ENCODE results near the gene SLC7A1. TPM values are rescaled to one million over a fixed set of nuclear protein-coding genes. Genes with fewer than 3 reads are reported as not detected.

Gene SLC7A1
- total RNA-seq, 1 experiment from 2014 or later = 84.5 TPM

GRCh38 chr13:29481603-29482002 lies 113.9 kb downstream of the SLC7A1 start:
- no peak for TF ChIP-seq STAT6 (CRISPR knock-in tag; conservative IDR thresholded peaks at IDR 0.05; ENCODE audit: low read depth)
- TF ChIP-seq ZNF671 (CRISPR knock-in tag; IDR thresholded peaks at IDR 0.05) = no peak
- no peak for TF ChIP-seq FOXK1 (CRISPR knock-in tag; IDR thresholded peaks at IDR 0.05)
- TF ChIP-seq ATF1 (CRISPR knock-in tag; IDR thresholded peaks at IDR 0.05) = no peak
- TF ChIP-seq RORB (CRISPR knock-in tag; IDR thresholded peaks at IDR 0.05) = no peak
- no peak for TF ChIP-seq NFE2L1 (CRISPR knock-in tag; IDR thresholded peaks at IDR 0.05)
- TF ChIP-seq EMX1 (CRISPR knock-in tag; IDR thresholded peaks at IDR 0.05) = no peak
- TF ChIP-seq E2F4 (CRISPR knock-in tag; IDR thresholded peaks at IDR 0.05; ENCODE audit: borderline replicate concordance, low read depth) = no peak
- TF ChIP-seq ZNF423 (CRISPR knock-in tag; IDR thresholded peaks at IDR 0.05) = no peak
- no peak for TF ChIP-seq ZNF232 (CRISPR knock-in tag; IDR thresholded peaks at IDR 0.05)
- TF ChIP-seq CBFB (CRISPR knock-in tag; IDR thresholded peaks at IDR 0.05; ENCODE audit: low read depth) = no peak
- no peak for TF ChIP-seq OVOL2 (CRISPR knock-in tag; IDR thresholded peaks at IDR 0.05; ENCODE audit: borderline replicate concordance)
- TF ChIP-seq CREB1 (CRISPR knock-in tag; IDR thresholded peaks at IDR 0.05) = no peak
- TF ChIP-seq, protein P1, sequence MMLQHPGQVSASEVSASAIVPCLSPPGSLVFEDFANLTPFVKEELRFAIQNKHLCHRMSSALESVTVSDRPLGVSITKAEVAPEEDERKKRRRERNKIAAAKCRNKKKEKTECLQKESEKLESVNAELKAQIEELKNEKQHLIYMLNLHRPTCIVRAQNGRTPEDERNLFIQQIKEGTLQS (CRISPR knock-in tag; conservative IDR thresholded peaks at IDR 0.05) = no peak
- TF ChIP-seq, protein P2, sequence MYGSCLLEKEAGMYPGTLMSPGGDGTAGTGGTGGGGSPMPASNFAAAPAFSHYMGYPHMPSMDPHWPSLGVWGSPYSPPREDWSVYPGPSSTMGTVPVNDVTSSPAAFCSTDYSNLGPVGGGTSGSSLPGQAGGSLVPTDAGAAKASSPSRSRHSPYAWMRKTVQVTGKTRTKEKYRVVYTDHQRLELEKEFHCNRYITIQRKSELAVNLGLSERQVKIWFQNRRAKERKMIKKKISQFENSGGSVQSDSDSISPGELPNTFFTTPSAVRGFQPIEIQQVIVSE (CRISPR knock-in tag; IDR thresholded peaks at IDR 0.05; ENCODE audit: borderline replicate concordance) = no peak
- POLR2A ChIA-PET = no interaction called here
- no peak for DNase-seq (ENCODE audit: low spot score)
- H3K36me3 Mint-ChIP-seq = no peaks in the 10 kb centered on the region
- H3K27me3 Mint-ChIP-seq (ENCODE audit: low read depth) = no peaks in the 10 kb centered on the region
- H3K4me3 Mint-ChIP-seq = no peak overlapping the region
- H3K4me1 Mint-ChIP-seq = peaks cover 27% of the 10 kb centered on the region
- H3K9me3 Mint-ChIP-seq = no peaks in the 10 kb centered on the region
- no peak for ATAC-seq
- CTCF ChIA-PET = interaction anchor here (1.2 kb wide), 1 partner anchor 10 kb away, joined by 3 read pairs; no protein-coding TSS in a partner anchor
- no peak overlapping the region; the same call in 1 of the 2 replicates for H3K27ac Mint-ChIP-seq

GRCh38 chr13:29480893-29481525 lies 114.5 kb downstream of the SLC7A1 start:
- POLR2A ChIA-PET = no interaction called here
- CTCF ChIA-PET = interaction anchor here (1.2 kb wide), 1 partner anchor 9 kb away, joined by 3 read pairs; no protein-coding TSS in a partner anchor

More at GRCh38 chr13:29480893-29481525, 114.5 kb downstream of the SLC7A1 start:
- Mint-ChIP-seq H3K27ac (no peak overlapping the region; the same call in 1 of the 2 replicates), H3K4me3 (no peak overlapping the region), H3K4me1 (peaks cover 25% of the 10 kb centered on the region), H3K9me3 (no peaks in the 10 kb centered on the region), H3K36me3 (no peaks in the 10 kb centered on the region), H3K27me3 (ENCODE audit: low read depth) (no peaks in the 10 kb centered on the region)
- DNase-seq (ENCODE audit: low spot score) (no peak), ATAC-seq (no peak)
- TF ChIP-seq SOX15 (CRISPR knock-in tag; IDR thresholded peaks at IDR 0.05) (no peak), NR3C1 (CRISPR knock-in tag; conservative IDR thresholded peaks at IDR 0.05; ENCODE audit: low read depth) (no peak), ZNF671 (CRISPR knock-in tag; IDR thresholded peaks at IDR 0.05) (no peak), SMAD3 (CRISPR knock-in tag; IDR thresholded peaks at IDR 0.05; ENCODE audit: borderline replicate concordance) (no peak), E2F4 (CRISPR knock-in tag; IDR thresholded peaks at IDR 0.05; ENCODE audit: borderline replicate concordance, low read depth) (no peak), ZSCAN18 (CRISPR knock-in tag; IDR thresholded peaks at IDR 0.05) (no peak)

Measured in WTC11 (cell line).